ENCODE results near the gene PTGDR. TPM values are rescaled to one million over a fixed set of nuclear protein-coding genes. Genes with fewer than 3 reads are reported as not detected.

Gene PTGDR
- polyA plus RNA-seq, 12 donors = 0.11 to 0.85 (median 0.41) TPM; not detected in 2

DNA sequence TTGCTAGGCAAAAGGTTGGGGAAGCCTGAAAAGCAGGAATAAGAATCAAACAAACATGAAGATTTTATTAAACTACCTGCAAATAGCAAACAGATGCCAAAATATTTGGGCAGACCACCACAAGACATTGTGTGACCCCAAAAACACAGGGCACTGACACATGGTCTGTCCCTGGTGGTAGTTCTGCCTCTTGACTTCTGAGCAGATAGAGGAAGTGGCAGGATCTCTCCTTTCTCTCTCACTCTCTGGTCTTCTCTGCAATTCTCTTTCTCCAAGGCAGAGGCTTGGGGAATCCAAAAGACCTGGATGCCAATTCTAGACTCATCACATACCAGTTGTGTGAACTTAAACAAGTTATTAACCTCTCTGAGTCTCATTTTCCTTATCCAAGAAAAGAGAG, 4.3 kb upstream of the PTGDR start:
- no peak for DNase-seq

- no peak for DNase-seq
Observed at GRCh38 chr14:52265253-52265652, 2.2 kb upstream of the PTGDR start.

DNA sequence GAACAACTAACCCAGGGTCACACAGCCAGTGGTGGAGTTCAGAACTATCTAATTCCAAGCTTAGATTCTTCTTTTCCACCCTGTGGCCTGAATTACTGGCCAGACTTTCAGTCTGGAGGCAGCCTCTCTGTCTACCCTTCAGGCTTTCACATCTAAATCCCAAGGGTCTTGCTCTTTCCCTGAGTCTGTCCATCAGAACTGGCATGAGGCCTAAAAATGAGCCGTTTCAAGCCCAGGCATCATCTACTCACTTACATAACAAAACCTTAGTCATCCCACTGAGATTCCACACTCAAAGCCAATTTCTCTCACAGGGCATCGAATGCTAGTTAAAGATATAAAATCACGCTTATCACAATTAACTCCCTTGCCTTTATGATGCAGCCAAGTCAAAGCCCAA, 1.3 kb upstream of the PTGDR start:
- DNase-seq = no peak

DNA sequence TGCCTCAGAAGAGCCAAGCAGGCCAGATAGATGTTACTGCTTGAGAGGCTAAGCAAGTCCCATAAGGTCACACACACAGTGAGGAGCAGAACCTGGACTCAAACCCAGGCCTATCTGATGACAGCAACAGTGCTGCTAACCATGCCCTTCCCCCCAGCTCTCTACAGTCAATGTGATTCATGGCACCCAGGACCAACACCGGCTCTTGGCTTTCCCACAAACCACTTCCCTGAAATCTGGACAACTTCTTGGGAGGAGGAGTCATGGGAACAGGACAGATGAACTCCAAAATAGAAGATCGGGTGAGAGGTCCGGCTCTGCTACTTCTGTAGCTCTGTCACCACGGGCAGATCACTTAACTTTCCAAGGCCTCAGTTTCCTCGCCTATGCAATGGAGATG, 716 bp upstream of the PTGDR start:
- no peak for DNase-seq

DNA sequence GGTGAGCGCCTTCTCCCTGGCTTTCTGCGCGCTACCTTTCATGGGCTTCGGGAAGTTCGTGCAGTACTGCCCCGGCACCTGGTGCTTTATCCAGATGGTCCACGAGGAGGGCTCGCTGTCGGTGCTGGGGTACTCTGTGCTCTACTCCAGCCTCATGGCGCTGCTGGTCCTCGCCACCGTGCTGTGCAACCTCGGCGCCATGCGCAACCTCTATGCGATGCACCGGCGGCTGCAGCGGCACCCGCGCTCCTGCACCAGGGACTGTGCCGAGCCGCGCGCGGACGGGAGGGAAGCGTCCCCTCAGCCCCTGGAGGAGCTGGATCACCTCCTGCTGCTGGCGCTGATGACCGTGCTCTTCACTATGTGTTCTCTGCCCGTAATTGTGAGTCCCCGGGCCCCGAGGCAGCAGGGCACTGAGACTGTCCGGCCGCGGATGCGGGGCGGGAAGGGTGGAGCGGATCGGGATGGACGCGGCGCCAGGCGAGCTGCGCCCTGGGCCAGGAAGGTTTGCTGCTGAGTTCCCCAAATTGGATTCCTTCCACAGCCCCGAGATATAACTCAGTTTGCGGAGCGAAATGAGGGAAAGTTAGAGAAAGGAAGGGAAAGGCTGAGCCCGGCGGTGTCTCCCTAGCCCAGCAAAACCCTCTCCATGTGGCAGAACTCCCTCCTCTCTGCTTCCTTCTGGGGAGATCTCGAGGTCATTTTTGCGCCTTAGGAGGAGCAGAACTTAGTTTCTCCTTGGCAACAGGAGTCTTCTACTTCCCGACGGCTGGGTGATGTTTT, 972 bp downstream of the PTGDR start:
- DNase-seq = no peak

DNA sequence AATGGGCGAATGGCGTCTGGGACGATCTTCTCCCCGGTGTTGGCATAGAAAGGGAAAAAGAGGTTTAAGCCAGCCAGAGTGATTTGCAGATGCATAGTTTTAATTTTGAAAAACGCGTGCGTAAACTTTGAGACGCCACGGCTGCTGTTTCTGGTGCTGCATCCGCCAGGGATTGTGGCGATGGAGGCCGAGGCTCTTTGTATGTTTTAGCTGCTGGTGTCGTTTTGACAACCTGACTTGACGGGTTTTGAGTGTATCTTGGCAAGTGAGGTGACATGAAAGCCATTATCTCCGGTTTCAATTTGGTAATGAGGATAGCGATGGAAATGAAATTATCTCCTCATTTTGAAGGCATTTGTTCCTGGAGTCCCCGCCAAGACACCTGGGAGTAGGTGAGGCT, 1.6 kb downstream of the PTGDR start:
- no peak for DNase-seq

DNA sequence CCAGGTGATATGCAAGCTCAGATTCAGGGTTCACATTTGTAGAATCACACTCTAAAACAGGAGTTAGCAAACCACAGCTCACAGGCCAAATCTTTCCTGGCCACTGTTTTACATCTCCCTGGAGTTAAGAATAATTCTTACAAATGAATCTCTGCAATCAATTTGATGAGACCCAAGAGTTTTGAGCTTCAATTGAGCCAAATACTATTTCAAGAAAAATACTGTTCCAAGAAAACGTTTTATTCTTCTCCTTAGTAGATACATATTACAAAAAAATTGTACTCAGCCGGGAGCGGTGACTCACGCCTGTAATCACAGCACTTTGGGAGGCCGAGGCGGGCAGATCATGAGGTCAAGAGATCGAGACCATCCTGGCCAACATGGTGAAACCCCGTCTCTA, 2.5 kb downstream of the PTGDR start:
- peak; percentile 67 for DNase-seq

- no peak for DNase-seq
Observed at GRCh38 chr14:52271538-52271937, 4.0 kb downstream of the PTGDR start.

- DNase-seq = no peak
Observed at GRCh38 chr14:52272375-52272774, 4.9 kb downstream of the PTGDR start.

GRCh38 chr14:52275372-52275771, 7.9 kb downstream of the PTGDR start:
- DNase-seq = no peak

GRCh38 chr14:52277552-52277951, 10.1 kb downstream of the PTGDR start:
- DNase-seq = no peak

- DNase-seq = no peak
Observed at GRCh38 chr14:52279408-52279807, 11.9 kb downstream of the PTGDR start.

GRCh38 chr14:52283099-52283498, 15.6 kb downstream of the PTGDR start:
- no peak for DNase-seq

DNA sequence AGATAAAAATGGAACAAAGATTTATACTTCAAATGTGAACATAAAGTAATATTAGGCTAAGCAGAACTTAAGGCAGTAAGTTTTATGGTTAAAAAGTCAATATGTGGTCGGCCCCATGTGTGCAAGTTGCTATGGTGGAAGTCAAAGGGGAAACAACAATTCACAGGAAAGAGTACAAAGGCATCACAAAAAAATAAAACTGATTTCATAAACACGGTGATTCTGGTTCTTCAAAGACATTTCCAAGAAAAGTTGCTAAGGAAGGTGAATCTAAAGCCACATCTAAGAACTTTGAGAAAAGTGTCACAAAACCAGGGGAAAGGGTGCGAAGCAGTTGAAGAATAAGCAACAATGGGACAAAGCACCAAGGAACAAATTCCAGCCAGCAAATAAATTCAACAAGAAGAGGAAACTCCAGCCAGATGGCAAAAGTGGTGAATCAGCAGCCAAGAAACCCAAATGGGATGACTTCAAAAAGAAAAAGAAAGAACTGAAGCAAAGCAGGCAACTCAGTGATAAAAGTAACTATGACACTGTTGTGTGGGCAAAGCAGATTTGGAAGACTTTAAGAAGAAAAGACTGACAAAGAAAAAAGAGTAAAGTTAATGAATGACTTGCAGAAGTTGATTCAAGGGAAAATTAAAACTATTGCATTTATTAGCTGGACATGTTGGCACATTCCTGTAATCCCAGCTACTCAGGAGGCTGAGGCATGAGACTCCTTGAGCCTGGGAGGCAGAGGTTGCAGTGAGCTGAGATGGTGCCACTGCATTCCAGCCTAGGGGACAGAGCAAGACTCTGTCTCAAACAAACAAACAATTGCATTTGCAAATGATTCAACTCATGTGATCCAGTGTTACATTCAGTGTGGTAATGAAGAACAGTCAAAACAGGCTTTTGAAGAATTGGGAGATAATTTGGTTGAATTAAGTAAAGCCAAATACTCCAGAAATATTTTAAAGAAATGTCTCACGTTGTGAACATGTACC, 19.5 kb downstream of the PTGDR start:
- DNase-seq = no peak

- no peak for DNase-seq
Observed at GRCh38 chr14:52296378-52296777, 28.9 kb downstream of the PTGDR start.

DNA sequence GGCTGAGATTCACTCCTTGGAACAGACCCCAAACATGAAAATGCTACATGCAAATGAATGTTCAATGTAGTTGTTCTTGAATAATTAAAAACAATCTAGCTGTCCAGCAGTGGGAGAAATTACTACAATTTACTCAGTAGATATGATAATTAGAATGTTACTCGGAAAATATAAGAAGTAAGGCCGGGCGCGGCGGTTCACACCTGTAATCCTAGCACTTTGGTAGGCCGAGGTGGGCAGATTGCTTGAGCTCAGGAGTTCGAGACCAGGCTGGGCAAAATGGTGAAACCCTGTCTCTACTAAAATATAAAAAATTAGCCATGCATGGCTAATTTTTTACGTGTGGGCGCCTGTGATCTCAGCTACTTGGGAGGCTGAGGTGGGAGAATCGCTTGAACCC, 31.3 kb downstream of the PTGDR start:
- DNase-seq = no peak

DNA sequence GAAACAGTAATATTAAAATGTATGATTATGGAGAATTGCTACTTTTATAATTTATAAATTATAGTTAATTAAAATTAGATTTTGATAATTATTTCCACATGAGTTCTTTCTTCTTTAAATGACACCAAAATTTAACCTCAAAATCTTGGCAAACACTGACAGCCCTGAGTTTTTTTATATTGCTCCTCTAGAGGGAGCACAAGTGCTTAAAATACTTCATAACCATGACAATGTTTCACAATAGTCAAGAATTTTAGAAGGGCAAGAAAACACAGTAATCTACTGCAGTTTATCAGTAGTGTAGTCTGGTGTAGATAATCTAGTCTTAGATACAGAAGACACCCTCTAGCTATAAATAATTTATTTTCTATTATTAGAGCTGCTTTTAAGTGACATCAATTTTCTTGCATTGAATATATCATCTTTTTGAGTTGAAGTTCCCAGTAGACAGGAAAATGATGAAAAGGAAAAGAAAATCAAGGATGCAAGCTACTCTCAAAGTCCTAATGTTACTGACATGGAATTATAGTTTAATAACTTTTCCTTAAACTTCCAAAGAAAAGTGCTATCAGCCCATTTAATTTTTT, 32.3 kb downstream of the PTGDR start:
- DNase-seq = peak; percentile 46

GRCh38 chr14:52303236-52303635, 35.7 kb downstream of the PTGDR start:
- no peak for DNase-seq

DNA sequence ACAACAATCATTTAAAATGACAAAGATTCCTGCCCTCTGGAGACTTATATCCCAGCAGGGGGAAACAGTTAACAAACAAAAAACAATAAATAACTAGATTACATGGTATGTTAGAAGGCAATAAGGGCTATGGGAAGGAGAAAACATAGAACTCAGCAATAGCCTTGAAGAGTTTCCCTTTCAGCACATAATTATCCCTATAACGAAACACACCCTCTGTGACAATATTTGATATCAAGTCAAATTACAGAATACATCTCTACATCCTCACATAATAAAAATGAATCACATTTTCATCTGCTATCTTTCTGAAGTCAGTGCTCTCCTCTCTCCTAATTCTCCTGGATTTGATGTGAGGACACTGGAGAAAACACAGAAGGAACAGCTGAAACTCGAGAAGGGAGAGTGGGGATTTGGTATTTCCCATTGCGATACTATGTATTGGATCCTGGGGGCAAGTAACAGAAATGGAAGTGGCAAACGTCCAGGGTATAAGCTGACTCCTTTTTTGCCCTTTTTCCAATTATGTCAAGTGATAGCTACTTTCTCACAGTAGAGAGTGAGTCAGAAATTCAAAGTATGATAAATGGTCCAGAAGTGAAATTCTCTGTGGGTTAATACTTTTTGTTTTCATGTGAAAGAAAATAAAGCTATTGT, 36.9 kb downstream of the PTGDR start:
- no peak for DNase-seq

DNA sequence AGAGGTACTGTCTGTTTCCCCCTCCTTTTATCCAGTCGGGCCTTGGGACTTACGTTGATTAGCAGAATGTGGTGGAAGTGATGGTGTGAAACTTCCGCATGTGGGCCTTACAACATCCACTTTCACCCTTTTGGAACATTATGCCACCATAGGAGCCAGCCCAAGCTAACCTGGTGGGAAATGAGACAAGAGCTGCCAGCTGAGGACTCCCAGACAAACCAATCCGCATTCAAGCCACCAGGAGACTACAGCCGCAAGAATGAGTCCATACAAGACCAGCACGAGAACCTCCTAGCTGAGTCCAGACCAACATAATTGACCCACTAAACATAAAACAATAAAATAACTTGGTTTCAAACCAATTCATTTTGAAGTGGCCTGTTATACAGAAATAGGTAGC, 37.5 kb downstream of the PTGDR start:
- no peak for DNase-seq

DNA sequence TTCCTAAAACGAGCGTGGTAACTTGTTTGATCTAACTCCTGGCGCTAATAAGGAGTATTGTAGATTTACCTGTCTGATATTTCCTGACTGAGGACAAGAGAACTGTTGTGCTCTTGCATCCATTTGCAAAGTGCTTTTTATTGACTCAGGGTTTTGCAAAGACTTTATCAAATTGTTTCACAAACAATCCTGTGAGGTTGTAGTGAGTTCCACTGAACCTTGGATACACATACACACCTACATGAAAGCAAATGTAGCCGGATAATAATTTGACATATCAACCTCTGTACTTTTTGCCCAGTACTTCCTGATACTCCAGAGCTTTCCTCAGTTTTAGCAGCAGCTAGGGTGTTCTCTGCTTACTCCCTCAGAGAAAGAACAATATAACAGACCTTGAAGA, 39.9 kb downstream of the PTGDR start:
- no peak for DNase-seq

GRCh38 chr14:52307905-52308304, 40.4 kb downstream of the PTGDR start:
- no peak for DNase-seq
